HG03196 (cell line): ENCODE measurements around the gene NPC2.

Experiments used
- ATAC-seq: cut with Tn5 transposase; IDR thresholded peaks from one replicate; pipeline ENCODE4 v1.9.1; 2021; ENCODE audit not compliant: unreplicated experiment

NPC2 gene

DNA sequence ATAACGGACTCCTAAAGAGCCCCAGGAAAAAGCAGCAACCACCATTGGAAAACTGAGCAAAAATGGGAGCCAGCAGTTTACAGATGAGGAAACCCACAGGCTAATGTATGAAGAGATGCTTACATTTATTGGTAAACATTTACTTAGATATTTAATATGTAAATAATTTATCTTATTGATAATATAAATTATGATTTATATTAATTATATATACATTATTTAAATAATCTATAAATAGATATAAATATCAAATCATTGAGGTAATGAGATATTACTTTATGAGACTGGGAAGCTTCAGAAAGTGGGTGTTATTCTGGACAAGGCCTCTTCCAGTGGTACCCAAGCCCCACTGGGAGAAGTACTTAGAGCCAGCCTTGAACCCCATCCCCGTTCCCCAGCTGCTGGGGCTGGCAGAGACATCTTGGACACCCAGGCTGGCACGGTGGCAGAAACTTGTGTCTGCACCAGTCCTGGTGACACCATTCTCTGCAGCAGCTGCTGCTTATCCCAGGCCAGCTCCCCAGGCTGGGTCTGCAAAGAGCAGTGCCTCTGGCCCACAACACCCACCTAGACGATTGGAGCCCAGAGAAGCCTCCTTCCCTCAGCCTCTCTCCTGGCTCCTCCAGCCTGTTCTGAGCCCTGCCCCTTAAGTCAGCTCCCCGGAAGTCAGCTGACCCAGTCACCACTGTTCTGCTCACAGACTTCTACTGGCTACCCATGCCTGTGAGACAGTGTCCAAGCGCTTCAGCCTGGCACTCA is 26.4 kb upstream of the NPC2 start:
- ATAC-seq = no peak

DNA sequence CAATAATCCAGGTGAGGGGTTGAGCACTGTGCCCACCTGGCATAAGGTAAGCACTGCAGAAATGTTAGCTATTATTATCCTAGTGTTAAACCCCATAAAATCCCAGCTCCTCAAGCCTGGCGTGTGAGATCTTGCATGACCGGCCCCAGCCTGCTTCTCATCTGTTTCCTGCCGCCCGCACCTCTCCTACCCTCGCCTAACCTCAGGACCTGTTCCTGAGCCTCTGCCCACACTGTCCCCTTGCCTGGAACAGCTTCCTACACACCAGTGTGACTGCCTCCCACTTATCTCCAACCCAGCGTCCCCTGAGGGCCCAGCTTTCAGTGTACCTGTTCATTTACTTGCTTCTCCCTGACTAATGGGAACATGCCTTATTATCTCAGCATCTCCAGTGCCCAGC is 25.1 kb upstream of the NPC2 start:
- no peak for ATAC-seq

DNA sequence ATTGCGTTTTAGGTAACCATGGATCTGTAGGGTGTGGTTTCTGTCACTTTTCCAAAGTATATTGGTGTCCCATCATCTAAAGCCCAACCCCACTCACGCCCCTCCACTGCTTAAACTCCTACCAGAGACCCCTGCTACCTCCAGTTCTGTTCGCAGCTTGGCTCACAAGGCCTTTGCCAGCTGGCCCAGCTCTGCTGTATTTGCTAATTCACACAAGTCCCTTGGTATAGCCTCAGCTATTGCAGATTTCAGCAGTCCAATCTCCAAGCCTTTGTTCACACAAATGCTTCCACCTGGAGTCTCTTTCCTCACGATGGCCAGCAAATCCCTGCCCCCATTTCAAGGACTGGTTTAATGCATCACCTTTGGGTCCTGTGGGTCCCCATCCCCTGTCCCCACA is 24.6 kb upstream of the NPC2 start:
- no peak for ATAC-seq

DNA sequence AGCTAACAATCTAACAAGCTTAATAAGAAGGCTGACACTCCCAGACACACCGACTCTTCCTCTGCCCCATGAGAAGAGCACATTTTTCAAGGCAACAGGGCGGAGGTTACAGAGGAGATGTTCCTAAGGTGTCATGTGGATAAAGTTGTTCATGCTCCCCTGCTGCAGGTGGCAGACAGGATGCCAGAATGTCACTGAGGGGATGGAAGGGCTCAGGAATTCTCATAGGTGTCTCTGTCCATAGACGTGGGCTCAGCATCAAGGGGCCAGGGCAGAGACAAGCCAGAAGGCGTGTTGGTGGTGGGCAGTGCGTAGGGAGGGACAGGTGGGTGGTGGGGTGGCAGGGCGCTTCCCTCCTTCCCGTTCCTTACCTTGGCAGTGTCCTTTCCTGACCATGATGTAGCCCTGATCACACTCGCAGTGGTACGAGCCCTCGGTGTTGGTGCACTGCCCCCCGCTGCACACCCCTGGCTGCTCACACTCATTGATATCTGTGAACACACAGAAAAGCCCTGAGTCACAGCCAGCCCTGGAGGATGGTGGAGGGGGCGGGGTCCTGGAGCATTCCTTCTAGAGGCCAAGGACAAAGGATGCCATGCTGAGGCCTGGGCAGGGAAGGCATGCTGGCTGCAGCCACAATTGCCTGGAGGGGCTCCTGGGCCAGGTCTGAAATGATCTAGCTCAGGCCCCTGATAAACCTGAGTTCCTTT is 23.5 kb upstream of the NPC2 start:
- ATAC-seq = no peak

DNA sequence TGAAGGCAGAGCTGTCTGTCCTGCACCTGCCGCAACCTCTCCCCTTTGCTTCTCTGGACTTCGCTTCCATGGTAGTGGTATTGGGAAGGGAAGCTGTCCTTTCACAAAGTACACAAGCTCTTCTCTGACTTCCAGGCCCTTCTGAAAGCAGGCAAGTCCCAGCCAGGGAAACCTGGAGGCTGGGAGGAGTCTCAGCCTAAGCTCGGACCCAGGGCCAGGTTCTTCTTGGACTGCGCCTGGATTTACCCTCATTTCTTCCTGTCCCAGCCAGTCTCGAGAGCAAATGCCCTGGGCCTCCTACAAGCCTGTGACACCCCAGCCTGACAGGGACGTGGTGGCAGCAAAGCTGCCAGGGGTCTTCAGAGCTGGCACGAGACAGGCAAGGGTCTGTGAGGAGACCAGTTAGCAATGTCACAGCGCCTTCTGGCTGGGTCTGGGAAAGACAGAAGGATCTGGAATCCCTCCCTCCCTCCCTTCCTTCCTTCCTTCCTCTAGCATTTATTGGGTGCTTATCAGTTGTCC is 22.8 kb upstream of the NPC2 start:
- ATAC-seq = no peak

DNA sequence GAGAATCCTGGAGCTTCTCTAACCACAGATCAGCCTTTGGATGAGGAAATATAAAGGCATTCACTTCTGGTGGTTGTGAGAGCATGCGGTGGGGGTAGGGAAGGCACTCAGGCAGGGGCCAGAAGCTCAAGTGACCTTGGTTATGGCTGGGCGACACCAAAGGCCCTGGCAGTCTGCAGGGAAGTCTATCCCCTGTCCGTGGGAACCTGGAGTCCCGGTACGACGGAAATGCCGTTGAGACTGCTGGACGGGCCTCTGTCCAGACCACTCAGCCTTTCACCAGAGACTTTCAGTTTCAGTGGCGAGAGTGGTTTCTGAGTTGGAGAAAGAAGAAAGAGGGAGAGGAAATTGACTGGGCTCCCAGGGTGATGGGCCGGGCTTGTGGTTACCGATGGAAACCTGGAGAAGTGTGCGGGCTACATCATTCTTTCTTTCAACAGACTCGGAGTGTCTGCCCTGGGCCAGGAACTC is 21.4 kb upstream of the NPC2 start:
- no peak for ATAC-seq

DNA sequence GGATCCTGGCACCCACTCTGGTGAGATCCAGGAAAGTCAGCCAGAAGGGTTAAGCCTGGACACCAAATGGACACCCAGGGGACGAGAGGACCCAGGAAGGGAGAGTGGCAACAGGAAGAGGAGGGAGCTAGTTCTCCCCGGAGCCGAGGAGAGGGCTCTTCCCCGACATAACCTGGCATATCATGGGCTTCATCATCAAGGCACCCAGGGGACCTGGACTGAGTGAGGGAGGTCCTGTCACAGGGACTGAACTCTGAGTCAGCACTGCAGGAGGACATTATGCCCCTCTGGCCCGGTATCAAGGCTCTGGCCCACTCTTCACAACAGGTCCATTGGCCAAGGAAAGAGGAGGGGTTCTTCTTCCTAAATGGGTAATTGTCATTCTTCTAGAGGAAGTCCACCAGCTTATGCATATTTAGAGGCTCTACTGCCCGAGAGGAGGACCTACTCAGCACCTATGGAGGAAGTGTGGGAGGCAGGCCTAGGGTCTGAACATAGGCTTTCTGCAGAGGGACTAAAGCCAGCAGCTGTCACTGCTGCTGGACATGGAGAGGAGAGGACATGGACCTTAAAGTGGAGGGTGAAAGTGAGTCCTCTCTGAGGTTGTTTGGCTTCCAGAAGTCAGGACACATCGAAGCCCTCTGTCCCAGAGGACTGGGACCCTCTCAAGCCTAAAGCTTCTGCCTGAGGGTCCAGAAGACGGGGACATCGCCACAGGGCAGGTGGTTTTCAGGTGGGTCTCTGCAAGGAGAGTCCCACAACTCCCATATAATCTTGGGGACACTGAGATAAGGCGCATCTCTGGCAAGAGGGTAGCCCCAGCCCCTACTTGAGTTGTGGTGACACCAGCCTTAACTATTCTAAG is 19.1 kb upstream of the NPC2 start:
- no peak for ATAC-seq

DNA sequence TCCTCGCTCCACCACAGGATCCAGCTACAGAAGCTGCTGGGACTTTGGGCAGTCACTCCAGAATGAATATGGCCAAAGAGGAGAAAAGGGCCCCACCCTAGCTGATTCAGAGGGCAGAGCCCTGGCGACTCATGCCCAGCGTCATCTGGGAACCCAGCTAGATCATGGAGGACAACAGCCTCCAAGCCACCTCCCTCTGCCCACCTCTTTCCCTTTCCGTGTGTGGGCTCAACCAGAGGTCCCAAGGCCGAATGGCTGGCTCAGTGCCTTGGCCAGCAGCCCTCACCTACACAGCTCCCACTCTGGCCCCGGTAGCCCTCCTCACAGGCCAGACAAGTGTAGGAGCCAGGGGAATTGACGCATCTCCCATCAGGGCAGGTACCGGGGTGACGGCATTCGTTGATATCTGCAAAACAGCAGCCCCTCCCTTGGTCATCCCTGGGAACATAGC is 17.9 kb upstream of the NPC2 start:
- ATAC-seq = no peak

DNA sequence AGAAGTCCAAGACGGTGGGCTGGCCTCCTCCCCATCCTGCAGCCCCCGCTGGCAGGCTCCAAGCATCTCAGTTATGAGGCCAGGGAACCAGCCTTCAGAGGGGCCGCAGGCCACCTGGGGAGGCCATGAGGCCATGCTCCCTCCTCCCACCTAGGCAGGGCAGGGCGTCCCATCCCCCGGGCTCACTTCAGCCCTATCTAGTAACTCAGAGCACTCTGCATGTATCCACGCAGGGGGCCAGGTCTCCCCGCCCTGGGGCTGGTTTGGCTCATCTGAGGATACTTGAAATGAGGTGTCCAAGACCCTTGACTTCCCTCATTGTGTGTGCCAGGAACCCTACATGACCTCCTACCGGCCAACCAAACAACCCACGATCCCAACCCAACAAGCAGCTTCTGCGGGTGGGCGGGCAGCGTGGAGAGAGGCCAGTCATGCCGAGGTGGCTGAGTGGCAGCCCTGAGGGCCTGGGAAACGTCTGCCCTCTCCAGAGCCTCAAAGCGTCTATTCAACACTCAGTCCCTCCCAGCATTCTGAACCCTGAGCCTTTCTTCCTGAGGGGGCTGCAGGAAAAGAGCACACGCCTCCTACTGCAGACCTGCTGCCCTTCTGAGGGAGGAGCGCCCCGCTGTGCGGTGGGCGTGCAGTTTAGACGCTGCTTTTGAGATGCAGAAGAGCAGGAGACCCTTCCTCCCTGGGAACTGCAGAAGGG is 17.3 kb upstream of the NPC2 start:
- ATAC-seq = no peak

DNA sequence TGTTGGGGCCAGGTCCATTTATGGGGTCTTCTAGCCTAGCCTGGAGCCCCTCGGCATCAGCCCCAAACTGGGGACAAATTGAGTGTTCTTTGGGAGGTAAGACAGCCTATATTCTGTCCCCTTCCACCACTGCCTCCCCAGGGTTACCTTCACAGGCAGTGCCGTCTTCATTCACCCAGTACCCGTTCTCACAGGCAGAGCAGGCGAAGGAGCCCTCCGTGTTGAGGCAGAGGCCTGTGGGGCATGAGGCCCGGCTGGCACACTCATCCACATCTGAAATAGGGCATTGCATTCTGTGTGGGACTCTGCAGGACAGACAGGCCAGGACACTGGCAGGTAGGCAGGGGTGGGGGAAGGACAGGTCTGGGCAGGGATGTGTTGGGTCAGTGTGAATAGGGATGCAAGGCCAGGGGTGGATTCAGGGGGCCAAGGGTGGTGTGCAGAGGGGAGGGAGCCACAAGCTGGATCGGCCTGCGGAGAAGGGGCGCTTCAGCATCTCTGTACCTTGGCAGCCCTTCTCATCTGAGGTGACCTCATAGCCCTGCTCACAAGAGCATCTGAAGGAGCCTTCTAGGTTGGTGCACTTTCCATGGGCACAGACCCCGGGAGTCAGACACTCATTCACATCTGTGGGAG is 16.6 kb upstream of the NPC2 start:
- no peak for ATAC-seq

DNA sequence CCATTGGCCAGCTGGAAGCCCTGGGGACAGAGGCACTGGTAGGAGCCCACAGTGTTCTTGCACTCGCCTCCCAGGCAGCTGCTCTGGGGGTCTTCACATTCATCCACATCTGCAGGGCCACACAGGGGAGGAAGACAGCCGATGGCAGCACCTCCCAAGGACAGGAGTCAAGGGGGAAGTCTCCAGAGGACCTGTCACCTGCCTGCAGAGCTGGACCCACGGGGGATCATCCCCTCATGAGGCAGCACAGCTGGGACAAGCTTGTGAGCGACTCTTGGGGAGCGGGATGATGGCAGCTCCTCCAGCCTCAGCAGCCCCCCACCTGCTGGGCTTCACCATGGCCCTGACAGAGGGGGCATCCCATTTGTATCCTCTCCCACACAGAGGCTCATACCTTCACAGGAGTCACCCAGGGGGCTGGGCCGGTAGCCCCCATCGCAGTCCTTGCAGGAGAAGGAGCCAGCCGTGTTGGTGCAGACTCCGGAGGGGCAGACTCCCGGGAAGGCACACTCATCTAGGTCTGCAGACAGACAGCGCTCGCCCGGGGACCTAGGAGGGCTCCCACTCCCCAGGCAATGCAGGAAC is 15.8 kb upstream of the NPC2 start:
- no peak for ATAC-seq

DNA sequence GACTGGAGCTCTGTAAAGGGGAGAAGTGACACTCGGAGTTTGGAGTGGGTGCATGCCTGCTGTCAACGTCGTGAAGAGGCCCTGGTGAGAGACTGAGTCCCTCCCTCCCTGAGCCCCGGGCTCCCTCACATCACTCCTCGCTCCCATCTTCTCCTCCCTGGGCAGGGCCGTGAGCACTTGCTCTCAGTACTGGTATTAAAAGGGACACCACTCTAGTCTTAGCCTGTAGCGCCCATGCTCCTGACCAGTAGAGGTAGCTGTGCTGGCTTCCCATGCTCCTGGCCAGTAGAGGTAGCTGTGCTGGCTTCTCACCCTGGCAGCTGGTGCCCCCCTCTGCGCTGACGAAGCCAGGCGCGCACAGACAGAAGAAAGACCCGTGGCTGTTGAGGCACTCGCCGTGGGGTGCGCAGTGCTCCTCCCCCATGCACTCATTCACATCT is 15.2 kb upstream of the NPC2 start:
- ATAC-seq = no peak

DNA sequence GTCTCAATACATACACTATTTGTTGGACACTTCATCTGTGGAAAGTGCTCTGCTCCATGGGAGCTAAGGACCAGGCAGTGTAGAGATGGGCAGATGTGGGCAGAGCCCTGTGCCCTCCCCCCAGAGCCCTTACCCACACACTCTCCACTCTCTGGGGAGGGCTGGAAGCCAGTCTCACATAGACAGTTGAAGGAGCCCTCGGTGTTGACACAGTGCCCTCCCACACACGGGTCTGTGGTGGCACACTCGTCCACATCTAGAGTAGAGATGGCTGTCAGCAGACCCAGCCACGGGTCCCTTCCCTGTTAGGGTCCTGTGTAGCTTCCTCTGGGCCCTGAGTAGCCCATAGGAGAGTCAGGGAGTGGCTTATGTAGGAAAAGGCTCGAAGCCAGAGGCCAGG is 14.7 kb upstream of the NPC2 start:
- no peak for ATAC-seq

DNA sequence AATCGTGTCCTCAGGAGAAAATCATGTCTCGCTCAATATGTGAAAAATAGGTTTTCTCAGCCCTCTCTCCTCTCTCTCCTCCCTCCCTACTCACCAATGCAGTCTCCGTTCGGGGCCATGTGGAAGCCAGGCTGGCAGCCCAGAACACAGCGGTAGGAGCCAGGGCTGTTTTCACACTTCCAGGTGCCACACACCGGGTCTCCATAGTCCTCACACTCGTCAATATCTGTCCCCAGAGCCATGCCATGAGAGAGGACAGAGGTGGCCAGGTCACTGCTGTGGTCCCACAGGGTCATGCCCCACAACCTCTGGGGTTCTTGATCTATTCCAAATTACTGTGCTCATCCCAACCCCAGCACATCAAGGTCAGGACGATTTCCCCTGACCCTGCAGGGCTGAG is 14.0 kb upstream of the NPC2 start:
- no peak for ATAC-seq

DNA sequence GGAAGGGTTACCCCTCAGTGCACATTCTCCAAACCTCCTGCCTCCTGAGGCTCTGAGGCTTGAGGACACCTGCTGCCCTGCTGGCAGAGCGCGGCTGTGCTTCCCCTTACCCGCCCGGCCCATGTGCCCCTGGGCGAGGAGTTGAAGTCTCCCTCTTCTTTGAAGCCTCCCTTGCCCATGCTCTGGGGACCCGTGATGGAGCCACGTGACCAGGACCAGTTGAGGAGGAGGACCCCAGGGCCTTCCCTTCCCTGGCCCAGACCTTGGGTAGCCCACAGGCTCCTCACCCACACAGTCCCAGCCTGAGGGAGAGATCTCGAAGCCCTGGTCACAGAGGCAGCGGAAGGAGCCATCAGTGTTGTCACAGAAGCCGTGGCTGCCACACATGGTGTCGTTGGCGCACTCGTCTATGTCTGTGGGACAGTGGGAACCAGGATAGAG is 13.3 kb upstream of the NPC2 start:
- ATAC-seq = no peak

DNA sequence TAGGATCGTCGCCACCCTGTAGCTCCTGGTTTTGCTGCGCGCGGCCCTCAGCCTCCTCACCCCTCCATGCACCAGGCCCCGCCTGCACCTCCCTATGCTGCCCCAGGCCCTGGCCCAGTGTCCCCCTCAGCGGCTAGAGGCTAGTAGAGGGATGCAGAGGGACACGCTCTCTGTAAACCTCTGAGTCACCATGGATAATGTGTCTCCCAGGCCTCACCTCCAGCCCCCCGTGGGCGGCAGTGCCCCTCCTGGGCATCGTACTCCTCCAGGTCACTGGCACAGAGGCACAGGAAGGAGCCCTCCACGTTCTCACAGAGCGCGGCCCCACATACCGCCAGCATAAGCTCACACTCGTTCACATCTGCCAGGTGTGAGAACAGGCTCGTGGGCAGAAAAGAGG is 12.7 kb upstream of the NPC2 start:
- no peak for ATAC-seq

DNA sequence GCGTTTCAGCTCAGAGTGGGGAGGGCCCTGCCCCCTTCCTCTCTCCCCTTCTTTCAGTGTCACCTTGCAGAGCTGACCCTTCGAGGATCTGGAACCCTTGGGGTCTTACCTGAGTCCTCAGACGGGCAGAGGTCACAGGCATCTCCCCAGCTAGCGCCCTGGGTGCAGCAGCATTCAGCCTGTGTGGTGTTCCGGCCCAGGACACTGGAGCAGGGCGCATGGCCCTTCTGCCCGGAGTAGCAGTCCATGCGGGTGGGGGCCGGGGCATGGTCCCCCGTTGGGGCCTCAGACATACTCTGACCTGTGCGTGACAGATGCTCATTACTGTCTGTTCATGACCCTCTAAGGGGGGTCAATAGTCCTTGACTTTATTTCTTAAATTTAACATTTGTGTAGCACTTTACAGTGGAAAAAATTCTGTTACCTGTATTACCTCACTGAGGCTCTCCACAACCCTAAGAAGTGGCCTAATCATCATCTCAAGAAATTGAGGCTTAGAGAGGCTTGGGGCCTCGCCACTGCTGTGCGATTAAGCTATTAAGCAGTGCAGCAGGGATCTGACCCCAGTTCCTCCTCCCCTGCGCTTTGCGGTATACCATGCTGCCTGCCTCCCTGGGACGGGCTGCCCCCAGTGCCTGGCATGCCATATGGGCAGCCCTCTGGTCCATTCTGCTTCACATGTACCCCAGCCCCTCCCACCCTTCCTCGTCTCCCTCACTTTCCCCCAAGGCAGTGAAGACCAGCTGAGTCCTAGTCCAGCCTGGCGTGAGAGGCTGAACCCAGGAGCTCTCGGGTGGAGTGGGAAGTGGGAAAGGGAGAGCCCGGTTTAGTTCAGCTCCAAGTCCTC is 12.0 kb upstream of the NPC2 start:
- no peak for ATAC-seq

DNA sequence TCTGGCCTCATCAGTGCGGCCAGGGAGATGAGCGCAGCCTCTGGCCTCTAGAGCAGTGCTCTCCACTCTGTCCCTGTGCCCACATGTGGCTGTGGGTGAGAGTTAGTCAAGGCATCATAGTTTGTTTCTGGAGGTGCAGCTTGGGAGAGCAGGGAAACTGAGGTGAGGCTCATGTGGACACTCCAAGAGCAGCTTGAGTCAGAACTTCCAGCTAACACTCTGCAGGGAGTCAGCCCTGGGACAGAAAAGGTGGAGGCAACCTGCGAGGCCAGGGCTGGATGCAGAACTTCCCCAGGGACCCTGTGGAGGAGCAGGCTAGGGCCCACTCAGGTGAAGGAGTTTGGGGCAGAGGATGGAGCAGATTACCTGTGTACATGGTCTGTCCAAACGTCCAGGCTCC is 11.3 kb upstream of the NPC2 start:
- ATAC-seq = no peak

DNA sequence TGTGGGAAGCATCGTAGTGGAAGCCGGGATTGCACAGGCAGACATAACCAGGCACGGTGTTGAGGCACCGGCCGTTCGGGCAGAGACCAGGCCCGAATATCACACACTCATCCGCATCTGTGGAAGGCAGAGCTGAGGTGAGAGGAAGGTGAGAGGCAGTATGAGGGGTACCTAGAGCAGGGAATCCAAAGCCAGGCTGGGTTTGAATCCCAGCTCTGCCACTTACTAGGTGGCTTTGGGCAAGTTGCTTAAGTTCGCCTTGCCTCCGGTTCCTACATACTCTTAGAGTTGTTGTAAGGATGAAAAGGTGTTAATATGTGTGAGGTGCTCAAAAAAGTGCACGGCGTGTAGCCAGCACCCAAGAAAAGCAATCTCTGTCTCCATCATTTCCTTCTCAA is 10.8 kb upstream of the NPC2 start:
- no peak for ATAC-seq
